GM19372 (cell line): Measurements from ENCODE around the gene CXorf66.
"Not testable (repeated sequence)": the region's sequence is repeated elsewhere in the genome, so short reads cannot be mapped to it uniquely, and the experiment has no call there.

Experiments used
- ATAC-seq: cut with Tn5 transposase; IDR thresholded peaks from one replicate; pipeline ENCODE4 v1.9.1; 2021; ENCODE audit warnings: mild to moderate bottlenecking, low read depth, moderate library complexity; ENCODE audit not compliant: unreplicated experiment

Gene CXorf66

GRCh38 chrX:139965421-139965820 is at the start of gene CXorf66:
CXorf66 (minus strand) TSS chrX:139965521; CDS start chrX:139965496, 25 bp downstream.
- no peak for ATAC-seq

DNA sequence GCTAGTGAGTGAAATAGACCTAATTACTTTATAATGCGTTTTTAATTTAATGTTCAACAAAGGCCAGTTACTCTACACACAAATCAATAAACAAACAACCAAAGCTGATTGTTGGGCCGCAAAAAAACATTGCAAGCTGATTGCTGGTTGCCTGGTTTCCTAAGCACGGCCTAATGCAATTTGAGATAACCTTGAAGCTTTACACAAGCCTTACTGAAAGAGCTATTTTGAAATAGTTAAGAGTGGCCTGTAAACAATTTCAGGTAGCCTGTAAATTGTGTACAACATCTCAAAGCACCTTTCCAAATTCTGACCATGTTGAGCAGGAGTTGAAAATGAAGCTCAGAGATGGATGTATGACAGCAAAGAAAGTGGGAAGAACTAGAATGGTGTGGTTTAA is 17.5 kb upstream of the CXorf66 start:
- no peak for ATAC-seq

DNA sequence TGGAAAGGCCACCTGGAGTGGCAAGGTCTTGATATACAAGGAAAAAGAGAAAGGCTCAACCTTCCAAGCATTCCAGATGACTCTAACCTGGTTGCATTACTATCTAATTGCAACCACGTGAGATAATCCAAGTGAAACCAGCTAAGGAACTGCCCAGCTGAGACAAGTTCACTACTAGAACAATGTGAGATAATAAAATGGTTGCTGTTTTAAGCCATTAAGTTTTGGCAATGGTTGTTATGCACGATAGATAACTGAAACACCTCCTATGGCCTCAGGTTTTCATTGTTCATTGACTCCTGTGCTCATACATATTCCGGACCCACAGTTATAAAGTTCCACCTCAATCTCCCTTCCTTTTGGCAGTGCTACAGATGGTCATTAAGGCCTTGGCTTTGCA is 9.2 kb upstream of the CXorf66 start:
- no peak for ATAC-seq

GRCh38 chrX:139972629-139973624 is 7.6 kb upstream of the CXorf66 start:
- no peak for ATAC-seq

- no peak for ATAC-seq
These were observed 6.8 kb upstream of the CXorf66 start for GRCh38 chrX:139972113-139972512.

GRCh38 chrX:139971394-139971749 is 6.1 kb upstream of the CXorf66 start:
- no peak for ATAC-seq

- no peak for ATAC-seq
These were observed 4.0 kb upstream of the CXorf66 start for GRCh38 chrX:139969286-139969685.

- ATAC-seq: no peak
These were observed 2.4 kb upstream of the CXorf66 start for GRCh38 chrX:139967750-139968149.

DNA sequence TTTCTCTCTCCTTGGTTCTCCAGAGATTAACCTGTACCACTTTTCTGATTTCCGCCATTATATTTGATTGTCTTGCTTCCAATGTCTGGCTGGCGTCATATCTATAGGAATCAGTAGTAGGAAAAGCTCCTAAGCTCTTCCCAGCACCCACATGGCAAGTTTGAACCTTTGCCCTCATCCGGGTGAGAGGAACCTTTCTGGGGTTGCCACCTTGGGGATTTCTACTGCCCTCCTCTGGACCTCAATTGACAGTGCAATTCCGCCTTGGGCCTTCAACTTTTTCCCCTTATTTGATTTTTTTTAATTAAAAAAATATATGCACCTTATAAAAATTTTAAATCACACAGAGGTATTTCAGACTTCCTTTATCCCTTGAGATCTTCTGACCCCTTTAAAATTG is 2.0 kb upstream of the CXorf66 start:
- no peak for ATAC-seq

GRCh38 chrX:139966159-139966558 is 838 bp upstream of the CXorf66 start:
- not testable (repeated sequence) for ATAC-seq

- not testable (repeated sequence) for ATAC-seq
These were observed 4.2 kb downstream of the CXorf66 start for GRCh38 chrX:139961091-139961490.

GRCh38 chrX:139949703-139950102 is 15.6 kb downstream of the CXorf66 start:
- no peak for ATAC-seq

GRCh38 chrX:139945075-139945474 is 20.2 kb downstream of the CXorf66 start:
- ATAC-seq: no peak

DNA sequence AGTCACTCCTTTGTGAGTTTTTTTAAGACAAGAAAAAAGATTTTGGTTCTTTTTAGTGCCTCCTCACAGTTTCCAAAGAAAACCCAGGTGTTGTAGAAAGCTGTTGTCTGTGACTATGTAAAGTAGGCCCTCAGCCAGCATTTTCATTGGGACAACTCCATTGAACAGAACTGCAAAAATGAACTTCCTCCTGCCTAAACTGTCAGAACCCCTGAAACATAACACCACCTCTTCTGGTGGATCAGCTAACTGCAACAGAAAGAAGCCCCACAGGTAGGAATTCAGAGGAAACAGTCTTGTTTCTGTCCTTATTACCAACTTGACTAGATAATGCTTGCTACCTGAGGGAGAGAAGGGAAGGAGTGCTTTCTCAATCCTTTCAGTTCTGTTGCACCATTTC is 29.1 kb downstream of the CXorf66 start:
- no peak for ATAC-seq

DNA sequence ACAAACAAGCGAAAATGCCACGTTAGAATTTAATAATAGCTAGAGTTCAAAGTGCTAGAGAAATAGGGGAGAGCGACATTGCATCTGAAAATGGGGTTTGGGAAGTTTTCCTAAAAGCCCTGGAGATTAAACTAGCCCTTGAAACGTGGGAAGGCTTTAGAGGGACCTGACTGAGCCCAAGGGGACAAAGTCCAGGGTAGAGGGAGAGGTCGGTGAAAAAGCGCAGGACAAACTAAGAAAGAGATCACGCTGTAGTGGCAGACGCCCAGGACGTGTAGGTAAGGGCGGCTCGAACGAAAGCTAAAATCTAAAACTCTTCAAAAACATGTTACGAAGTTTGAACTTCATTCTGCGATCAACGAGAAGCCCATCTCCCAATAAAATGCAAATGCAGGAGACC is 31.4 kb downstream of the CXorf66 start:
- ATAC-seq: no peak

- ATAC-seq: peak; percentile 64
These were observed 32.2 kb downstream of the CXorf66 start, which contains the start of gene ATP11C for GRCh38 chrX:139932901-139933796. ATP11C (minus strand) TSS chrX:139933053; CDS start chrX:139932042, 1,011 bp downstream.

DNA sequence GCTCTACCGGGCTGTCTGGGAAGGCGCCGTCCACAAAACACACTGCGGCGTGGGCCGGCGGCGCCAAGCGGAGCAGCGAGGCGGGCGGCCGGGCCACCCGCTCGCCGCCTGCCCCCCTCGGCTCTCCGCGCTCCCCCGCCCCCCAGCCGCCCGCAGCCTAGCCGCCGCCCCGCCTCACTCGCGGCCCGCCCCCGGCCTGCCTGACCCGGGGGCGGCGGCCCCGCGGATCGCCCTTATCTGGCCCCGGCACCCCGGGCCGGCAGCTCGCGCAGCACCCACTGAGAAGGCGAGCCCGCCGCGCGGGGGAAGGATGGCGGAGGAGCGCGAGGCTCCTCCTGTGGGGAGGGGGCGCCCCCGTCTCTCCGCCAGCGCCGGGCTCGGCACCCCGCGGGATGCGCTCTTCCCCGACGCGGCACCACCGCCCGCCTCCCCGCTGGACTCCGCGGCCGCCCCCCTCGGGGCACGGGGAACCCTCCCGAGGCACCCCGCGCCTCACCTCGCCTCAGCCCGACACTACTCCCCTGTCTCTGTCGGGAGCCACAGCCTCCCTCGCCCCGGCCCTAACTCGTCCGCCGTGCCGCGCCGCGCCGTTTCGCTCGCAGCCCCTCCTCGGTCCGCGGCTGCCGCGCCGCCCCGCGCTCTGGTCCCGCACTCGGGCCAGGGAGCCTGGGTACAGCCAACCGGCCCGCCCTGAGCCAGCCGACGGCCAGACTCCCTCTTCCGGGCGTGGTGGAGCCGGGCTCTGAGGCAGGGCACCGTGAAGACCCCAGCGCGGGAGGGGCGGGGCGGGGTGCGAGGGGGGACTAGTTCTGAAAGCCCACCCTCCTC is 33.0 kb downstream of the CXorf66 start:
- peak; percentile 35 for ATAC-seq

DNA sequence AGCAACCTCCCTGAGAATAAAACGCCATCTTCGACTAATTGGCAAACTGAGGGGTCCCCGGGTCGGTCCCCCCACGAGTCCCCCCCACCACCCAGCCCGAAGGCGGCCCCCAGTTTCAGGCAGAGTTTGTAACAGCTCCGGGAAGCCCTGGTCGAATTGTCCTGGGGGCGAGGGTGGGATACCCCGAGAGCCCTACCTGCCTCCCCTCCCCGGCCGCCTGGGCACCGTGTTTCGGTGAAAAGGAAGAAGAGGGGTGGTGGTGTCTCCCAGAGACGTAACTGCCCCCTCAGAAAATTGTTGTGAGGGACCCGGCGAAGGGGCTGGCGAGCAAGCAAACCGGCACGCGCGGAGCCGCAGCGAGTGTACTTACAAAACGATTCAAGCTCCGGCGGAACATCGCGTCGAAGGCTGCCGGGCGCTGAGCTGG is 33.7 kb downstream of the CXorf66 start:
- ATAC-seq: no peak

DNA sequence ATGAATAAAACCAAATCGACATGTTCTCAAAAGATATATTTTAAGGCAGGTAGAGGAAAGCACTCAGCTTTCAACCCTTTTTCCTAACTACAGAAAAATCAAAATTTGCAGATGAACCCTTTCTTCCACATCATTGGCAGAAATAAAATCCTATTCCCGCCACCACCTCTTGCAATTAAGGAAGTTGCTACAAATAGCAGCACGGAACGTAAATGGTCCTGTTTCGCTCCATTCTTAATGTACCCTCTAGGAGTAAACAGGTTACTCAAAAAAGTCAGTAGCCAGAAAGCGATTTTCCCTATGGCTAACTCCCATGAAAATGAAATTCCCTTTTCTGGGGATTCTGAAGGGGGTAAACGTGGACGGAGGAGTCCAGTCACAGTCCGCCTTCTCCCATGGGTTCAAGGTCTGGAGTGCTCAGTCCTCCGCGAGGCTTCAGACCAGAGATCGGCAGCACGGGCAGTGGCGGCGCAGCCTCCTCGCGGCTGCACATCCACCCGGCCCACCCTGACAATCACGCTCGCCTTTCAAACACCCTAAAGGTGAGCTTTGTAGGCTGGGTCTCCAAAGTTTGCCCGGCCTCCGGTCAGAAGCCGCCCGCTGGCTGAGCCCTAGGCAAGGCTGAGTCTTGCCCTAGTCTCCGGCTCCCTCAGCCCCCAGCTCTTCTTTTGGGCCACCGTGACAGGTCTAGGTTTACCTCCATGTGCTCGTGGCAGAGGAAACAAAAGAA is 34.2 kb downstream of the CXorf66 start:
- no peak for ATAC-seq
